IgD-negative memory B cell (primary cell): ENCODE measurements around the gene C3AR1. TPM values are rescaled to one million over a fixed set of nuclear protein-coding genes. Genes with fewer than 3 reads are reported as not detected.
"Not testable (repeated sequence)": the region's sequence is repeated elsewhere in the genome, so short reads cannot be mapped to it uniquely, and the experiment has no call there.

Source experiments
- H3K27ac Mint-ChIP-seq, 3 donors: one replicate each; pipeline ENCODE4 v1.8.0; 2020 to 2022; ENCODE audit warnings: mild to moderate bottlenecking in 3 of 3, mixed read lengths in 3 of 3, moderate library complexity in 1 of 3
- H3K27me3 Mint-ChIP-seq: one replicate; pipeline ENCODE4 v1.8.0; 2021; ENCODE audit warnings: mixed read lengths
- H3K36me3 Mint-ChIP-seq: one replicate; pipeline ENCODE4 v1.8.0; 2020; ENCODE audit warnings: mild to moderate bottlenecking, mixed read lengths
- H3K4me1 Mint-ChIP-seq, 3 donors: one replicate each; pipeline ENCODE4 v1.8.0; 2020 to 2022; ENCODE audit warnings: mixed read lengths in 3 of 3, mild to moderate bottlenecking in 1 of 3
- H3K4me3 Mint-ChIP-seq, 4 donors: one replicate each; pipeline ENCODE4 v1.8.0; 2020 to 2022; ENCODE audit warnings: mild to moderate bottlenecking in 4 of 4, mixed read lengths in 4 of 4, moderate library complexity in 3 of 4
- H3K9me3 Mint-ChIP-seq, 3 donors: one replicate each; pipeline ENCODE4 v1.8.0; 2020 to 2021; ENCODE audit warnings: mixed read lengths in 3 of 3, mild to moderate bottlenecking in 1 of 3
- polyA plus RNA-seq: library from polyadenylated mRNA; unstranded; fragments of 300-500 nt; fragmentation: Illumina TruSeq; gene quantifications from one replicate; pipeline ENCODE4 v1.2.3, GENCODE V29; 2021

Gene C3AR1
- polyA plus RNA-seq, 1 donor from 2014 or later: 0.53 TPM

DNA sequence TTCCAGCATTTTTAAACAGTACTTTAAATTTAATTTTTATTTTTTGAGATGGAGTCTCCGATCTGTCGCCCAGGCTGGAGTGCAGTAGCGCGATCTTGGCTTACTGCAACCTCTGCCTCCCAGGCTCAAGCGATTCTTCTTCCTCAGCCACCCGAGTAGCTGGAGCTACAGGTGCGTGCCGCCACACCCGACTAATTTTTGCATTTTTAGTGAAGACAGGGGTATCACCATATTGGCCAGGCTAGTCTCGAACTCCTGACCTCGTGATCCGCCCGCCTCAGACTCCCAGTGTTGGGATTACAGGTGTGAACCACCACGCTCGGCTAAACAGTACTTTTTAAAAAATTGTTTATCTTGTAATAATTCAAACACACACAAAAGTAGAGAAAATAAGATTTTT is 37.9 kb downstream of the C3AR1 start:
- H3K4me1 Mint-ChIP-seq: peaks cover 10 to 18% (median 14%) of the 10 kb centered on the region in 3 donors
- no peaks in the 10 kb centered on the region for H3K27me3 Mint-ChIP-seq
- H3K9me3 Mint-ChIP-seq: no peaks in the 10 kb centered on the region
- H3K4me3 Mint-ChIP-seq: peak overlapping the region in 1 of 4 donors; percentile 87
- peaks cover 3% of the 10 kb centered on the region for H3K36me3 Mint-ChIP-seq
- H3K27ac Mint-ChIP-seq: peak overlapping the region in 2 of 3 donors; percentile 62 to 90

DNA sequence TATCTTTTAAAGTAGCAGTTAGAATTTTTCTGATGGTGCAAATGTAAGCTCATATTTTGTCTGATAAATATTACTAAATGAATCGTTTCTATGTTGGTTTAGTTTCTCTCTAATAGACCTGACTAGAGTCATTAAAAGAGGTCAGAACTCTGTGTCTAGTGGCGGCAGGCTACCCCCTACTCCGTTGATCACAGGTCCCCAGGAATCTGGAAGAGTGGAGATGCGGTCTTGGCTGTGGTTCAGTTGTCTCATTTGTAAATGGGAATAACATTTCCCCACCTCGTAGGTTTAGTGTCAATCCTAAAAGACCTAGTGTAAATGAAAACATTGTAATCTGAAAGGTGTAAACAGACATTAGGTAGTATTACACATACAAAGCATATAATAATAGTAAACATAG is 38.3 kb downstream of the C3AR1 start:
- Mint-ChIP-seq H3K27me3 (no peaks in the 10 kb centered on the region), H3K9me3 (no peaks in the 10 kb centered on the region), H3K36me3 (peaks cover 3% of the 10 kb centered on the region), H3K4me1 (peaks cover 8 to 16% (median 14%) of the 10 kb centered on the region in 3 donors), H3K27ac (peak overlapping the region in 2 of 3 donors; percentile 39 to 90), H3K4me3 (peak overlapping the region; percentile 76 to 93 (median 88))

DNA sequence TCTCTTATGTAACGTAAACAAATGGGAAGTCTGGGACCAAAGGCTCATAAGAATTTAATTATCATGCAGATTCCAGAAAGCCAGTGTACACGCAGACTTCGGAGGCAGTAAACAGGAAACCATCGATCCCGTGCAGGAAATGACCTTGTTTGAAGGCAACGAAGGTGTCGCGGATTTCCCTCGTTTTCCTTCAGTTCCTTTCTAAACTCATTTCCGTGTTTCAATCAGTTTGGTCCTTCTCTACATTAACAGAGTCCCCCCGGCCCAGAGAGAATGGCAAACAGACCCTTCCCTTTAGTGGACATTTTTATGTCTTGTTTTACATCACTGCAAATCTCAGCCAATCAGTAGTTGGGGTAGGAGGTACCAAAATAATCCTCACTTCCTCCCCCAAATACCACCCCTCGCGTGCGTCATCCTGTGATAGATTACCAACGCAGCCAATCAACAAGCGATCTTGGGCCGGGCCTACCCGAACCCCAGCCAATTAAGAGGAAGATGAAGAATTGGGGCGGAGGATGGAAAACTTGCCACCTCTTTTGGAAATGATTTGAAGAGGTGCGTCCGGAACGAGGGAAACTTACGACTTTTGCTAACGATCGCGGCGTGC is 39.8 kb downstream of the C3AR1 start:
- no peaks in the 10 kb centered on the region for H3K9me3 Mint-ChIP-seq
- H3K36me3 Mint-ChIP-seq: peaks cover 4% of the 10 kb centered on the region
- peaks cover 4 to 11% (median 9%) of the 10 kb centered on the region in 3 donors for H3K4me1 Mint-ChIP-seq
- peak overlapping the region; percentile 87 to 99 (median 93) for H3K4me3 Mint-ChIP-seq
- no peaks in the 10 kb centered on the region for H3K27me3 Mint-ChIP-seq
- peak overlapping the region; percentile 90 to 100 (median 99) for H3K27ac Mint-ChIP-seq

DNA sequence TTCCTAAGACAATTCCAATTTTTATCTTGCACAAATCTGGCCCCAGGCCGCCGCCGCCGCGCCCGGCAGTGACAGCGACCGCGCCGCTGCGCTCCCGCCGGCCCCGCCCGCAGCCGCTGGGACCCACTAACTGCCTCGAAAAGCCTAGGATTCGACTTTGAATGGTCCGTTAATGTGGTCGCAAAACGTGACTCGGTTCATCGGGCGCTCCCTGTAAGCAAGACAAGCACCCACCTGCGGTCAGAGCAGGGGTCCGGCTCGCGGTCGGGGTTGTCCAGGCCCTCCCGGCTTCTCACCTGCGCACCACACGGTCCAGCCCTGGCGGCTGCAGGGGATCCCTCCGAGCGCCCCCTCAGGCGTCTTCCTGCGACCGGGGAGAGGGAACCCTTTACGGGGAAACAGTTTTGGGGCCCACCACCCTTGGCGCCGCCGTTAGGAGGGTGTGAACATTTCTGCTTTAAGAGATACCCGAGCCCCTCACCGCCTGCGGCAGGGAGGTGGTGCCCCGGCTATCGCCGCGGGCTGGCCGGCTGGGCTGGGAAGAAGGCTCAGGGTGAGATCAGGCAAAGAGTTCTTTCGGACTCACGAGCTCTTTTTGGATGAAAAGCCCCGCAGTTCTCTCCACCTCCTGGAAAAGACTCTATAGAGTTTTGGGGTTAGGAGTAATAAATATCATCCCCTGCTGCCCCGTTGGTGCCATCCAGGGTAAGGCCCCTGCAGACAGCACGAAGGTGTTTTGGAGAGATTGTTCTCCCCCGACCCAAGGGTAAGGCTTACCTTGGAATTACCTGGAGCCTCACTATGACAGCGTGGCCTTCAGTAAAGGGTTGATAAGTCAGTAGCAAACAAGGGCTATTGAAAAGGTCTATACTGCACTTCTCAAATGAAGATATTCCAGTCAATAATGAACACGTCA is 47.2 kb downstream of the C3AR1 start:
- Mint-ChIP-seq H3K27me3 (peaks cover 32% of the 10 kb centered on the region), H3K36me3 (peaks cover 5% of the 10 kb centered on the region), H3K4me1 (peaks cover 4 to 8% (median 5%) of the 10 kb centered on the region in 3 donors), H3K9me3 (no peaks in the 10 kb centered on the region), H3K27ac (no peak overlapping the region), H3K4me3 (peak overlapping the region; percentile 25 to 84 (median 72))

DNA sequence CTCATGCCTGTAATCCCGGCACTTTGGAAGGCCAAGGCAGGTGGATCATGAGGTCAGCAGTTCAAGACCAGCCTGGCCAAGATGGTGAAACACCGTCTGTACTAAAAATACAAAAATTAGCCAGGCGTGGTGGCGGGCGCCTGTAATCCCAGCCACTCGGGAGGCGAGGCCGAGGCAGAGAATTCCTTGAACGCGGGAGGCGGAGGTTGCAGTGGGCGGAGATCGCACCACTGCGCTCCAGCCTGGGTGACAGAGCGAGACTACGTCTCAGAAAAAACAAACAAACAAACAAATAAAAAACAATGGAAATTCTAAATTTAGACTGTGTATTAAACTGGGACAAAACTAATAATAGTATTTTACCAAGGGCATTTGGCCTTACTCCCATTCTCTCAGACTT is 47.9 kb downstream of the C3AR1 start:
- H3K36me3 Mint-ChIP-seq, H3K9me3 Mint-ChIP-seq, H3K27ac Mint-ChIP-seq, H3K4me1 Mint-ChIP-seq: not testable (repeated sequence)
- Mint-ChIP-seq H3K27me3 (peaks cover 35% of the 10 kb centered on the region), H3K4me3 (peak overlapping the region in 1 of 4 donors; percentile 51)

DNA sequence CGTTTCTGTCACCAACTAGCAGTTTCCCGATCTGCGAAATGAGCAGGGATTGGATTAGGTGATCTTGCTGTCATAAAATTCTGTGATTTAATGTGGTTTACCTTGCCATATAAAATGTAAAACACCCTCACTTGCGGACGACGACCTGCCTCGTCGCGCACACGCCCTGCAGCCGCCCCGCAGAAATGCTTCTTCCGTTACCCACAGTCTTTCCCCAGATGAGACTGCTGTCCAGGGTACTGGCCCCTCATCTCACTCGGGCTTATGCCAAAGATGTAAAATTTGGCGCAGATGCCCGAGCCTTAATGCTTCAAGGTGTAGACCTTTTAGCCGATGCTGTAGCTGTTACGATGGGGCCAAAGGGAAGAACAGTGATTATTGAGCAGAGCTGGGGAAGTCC is 51.3 kb downstream of the C3AR1 start:
- H3K4me1 Mint-ChIP-seq: peaks cover 4 to 8% (median 5%) of the 10 kb centered on the region in 3 donors
- peaks cover 4% of the 10 kb centered on the region for H3K36me3 Mint-ChIP-seq
- H3K27ac Mint-ChIP-seq: peak overlapping the region in 1 of 3 donors; percentile 3
- H3K27me3 Mint-ChIP-seq: peaks cover 38% of the 10 kb centered on the region
- H3K9me3 Mint-ChIP-seq: no peaks in the 10 kb centered on the region
- H3K4me3 Mint-ChIP-seq: no peak overlapping the region

DNA sequence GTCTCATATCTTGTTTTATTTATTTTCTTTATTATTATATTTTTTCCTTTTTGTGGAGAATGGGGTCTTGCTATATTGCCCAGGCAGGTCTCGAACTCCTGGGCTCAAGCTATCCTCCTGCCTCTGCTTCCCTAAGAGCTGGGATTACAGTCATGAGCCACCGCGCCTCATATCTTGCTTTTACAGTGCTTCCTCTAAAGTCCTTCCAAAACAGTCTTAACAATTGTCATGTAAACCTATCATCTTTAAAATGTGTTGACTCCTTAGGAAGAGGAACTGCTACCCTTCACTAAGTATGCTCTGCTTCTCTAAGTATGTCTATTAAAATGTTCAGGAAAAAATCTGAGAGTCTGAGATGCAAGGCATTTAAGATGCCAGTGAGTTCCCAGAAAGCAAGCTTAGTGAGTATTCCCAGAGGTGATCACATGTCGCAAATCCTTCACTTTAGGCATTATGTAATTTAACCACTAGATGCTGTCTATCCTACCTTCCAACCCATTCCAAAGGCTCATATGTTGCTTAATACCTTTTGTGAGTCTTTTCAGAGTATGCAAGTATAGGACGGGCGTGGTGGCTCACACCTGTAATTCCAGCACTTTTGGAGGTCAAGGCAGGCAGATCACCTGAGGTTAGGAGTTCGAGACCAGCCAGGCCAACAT is 53.4 kb downstream of the C3AR1 start:
- H3K36me3 Mint-ChIP-seq: peaks cover 4% of the 10 kb centered on the region
- no peaks in the 10 kb centered on the region for H3K9me3 Mint-ChIP-seq
- H3K4me3 Mint-ChIP-seq: no peak overlapping the region
- H3K4me1 Mint-ChIP-seq: no peaks in the 10 kb centered on the region
- H3K27me3 Mint-ChIP-seq: peaks cover 32% of the 10 kb centered on the region
- no peak overlapping the region for H3K27ac Mint-ChIP-seq

DNA sequence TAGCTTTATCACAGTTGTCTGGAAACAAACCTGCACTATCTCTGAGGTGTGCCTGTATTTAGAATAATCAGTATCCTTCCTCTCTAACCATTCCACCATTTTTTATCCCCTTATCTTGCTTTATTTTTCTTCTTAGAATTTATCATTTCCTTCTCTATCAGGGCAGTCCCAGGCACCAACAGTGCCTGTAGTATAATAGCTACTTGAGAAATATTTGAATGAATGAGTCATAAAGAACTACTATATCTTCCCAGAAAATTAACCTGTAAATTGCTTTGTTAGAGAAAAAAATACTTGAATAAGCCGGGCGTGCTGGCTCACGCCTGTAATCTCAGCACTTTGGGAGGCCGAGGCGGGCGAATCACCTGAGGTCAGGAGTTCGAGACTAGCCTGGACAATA is 54.8 kb downstream of the C3AR1 start:
- Mint-ChIP-seq H3K27me3 (peaks cover 23% of the 10 kb centered on the region), H3K27ac (no peak overlapping the region)

More for the DNA sequence above, 54.8 kb downstream of the C3AR1 start:
- Mint-ChIP-seq H3K4me1 (no peaks in the 10 kb centered on the region), H3K9me3 (no peaks in the 10 kb centered on the region), H3K4me3 (no peak overlapping the region), H3K36me3 (peaks cover 2% of the 10 kb centered on the region)

Other genes starting within 250 kb of the C3AR1 start
- not detected for gene SLC2A14, start 193.4 kb downstream of the C3AR1 start, polyA plus RNA-seq
- gene SLC2A3, start 130.2 kb downstream of the C3AR1 start, polyA plus RNA-seq: 65.3 TPM
- gene FOXJ2, start 33.6 kb downstream of the C3AR1 start, polyA plus RNA-seq: 11.6 TPM
- 11.6 TPM for gene NECAP1, start 15.9 kb upstream of the C3AR1 start, polyA plus RNA-seq
- gene CLEC4A, start 57.3 kb upstream of the C3AR1 start, polyA plus RNA-seq: 6.9 TPM
- not detected for gene ZNF705A, start 90.7 kb upstream of the C3AR1 start, polyA plus RNA-seq
- not detected for gene FAM90A1, start 161.3 kb upstream of the C3AR1 start, polyA plus RNA-seq